ENCODE results near the gene LRRC53.

DNA sequence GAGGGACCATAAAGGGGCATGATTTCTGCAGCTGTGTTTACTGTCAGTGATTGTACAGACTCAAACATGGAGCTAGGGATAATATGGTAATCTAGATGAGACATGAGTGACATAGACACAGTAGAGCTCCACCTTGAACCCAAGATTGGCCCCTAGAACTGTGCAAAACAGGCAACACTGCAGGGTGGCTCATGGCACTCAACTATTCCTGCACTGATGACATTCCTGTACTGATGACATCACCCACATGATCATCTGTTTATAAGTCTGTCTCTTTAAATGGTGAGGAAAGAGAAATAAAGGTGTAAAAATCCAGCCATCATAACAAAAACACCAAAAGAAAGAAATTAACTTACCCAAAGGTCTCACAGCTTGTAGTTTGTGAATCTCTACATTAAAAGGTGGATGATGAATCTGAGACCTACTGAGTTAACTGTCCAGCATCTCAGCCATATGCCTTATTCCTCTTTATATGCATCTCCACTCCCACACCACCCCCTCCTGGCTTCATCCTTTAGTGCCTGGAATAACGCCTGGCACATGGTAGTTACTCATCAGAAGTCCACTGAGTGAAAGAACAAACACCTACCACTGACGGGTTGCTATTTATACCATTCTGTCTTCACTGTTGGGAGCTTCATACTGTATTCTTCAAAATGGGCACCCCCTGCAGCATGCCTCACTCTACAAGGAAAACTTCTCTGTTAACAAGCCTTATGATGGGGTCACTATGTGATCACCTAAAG, at the start of gene LRRC53:
- TF ChIP-seq EZH2 (optimal IDR thresholded peaks at IDR 0.05; ENCODE audit: low read depth, low read length) (no peak), EZH2phosphoT487 (IDR thresholded peaks at IDR 0.05; ENCODE audit: low read length) (no peak)
- TF ChIP-seq, protein P1, sequence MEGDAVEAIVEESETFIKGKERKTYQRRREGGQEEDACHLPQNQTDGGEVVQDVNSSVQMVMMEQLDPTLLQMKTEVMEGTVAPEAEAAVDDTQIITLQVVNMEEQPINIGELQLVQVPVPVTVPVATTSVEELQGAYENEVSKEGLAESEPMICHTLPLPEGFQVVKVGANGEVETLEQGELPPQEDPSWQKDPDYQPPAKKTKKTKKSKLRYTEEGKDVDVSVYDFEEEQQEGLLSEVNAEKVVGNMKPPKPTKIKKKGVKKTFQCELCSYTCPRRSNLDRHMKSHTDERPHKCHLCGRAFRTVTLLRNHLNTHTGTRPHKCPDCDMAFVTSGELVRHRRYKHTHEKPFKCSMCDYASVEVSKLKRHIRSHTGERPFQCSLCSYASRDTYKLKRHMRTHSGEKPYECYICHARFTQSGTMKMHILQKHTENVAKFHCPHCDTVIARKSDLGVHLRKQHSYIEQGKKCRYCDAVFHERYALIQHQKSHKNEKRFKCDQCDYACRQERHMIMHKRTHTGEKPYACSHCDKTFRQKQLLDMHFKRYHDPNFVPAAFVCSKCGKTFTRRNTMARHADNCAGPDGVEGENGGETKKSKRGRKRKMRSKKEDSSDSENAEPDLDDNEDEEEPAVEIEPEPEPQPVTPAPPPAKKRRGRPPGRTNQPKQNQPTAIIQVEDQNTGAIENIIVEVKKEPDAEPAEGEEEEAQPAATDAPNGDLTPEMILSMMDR (IDR thresholded peaks at IDR 0.05; ENCODE audit: low read length), result no peak

All from MM.1S (cell line).